ENCODE data around the gene PAX5.
A peak's percentile ranks its signal among the peaks of the same experiment; 100 is the strongest.

The PAX5 gene

DNA sequence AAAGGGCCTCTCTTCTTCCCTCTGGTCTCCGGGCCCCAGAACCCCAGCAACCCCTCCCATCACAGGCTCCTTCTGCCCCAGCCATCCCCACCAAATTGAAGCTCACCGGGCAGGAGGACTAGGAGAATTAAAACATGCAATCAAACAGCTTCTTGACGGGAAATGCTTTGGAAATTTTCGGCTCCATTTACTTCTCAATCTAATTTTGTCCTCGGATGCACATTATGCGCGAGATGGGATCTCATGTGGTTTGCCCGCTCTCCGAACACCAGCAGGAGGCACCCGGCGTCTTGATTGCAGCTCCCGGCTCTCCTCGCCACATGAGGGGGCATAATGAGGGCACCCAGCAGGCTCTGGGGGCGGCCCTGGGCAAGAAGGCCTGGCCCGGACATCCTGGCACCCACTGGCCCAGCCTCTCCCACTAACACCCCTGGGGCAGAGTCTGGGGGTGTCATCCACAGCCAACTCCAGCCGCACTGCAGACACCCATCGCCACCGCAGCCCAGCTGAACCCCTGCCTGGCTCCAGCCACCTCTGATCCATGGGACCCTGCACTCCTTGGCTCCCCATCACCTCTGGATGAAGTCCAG is 135.5 kb downstream of the PAX5 start:
- no peak for DNase-seq

DNA sequence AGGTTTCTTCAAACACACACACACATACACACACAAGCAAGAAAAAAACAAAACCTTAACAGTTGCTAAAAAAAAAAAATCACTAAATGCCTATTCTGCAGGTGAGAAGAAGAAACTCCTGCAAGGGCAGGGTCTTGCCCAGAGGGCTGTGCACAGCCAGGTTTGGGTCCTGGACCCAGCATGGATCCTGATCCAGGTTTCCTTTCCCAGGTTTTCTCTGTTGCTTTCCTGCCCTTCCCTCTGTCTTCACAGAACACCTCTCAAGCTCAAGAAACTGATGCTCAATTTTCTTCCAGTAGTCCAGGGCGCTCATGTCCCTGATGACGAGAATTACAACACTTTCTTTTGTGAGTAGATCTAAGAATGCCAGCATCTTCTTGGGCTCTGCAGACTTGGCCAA is 136.6 kb downstream of the PAX5 start:
- no peak for DNase-seq

DNA sequence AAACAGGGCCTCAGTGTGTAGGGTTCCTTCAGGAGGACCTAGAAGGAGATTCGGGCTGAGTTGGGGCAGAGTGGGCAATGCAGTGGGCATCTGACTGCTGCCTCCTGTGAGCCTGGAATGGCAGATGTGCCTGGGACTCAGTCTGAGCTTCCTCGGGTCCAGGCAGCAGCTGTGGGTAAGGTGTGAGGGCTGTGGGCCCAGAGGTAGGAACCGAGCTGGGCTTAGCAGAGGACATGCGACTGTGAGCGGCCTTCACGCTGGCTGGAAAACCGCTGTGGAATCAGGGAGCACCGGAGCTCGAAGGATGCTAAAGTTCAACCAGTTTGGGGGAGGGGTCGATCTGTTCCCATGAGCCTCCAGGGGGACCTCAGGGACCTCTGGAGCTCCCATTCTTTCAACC is 137.0 kb downstream of the PAX5 start:
- no peak for DNase-seq

DNA sequence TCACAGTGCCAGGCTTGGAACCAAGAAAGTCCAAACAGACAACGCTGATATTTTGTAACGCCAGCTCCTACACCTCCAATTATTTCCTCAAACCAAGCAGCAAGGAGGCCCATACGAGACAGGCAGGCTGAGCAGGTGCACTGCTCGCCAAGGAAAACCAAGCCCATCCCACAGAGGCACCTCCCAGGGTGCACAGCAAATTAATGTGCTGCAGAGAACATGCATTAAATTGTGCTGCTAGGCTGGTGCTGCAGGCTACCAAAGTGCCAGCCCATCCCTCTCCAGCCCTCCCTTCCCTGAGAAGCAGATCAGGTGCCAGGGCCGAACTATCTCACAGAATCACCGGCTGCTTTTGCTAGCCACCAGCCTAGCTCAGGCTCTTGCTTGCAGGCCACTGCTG is 137.8 kb downstream of the PAX5 start:
- DNase-seq, result no peak

DNA sequence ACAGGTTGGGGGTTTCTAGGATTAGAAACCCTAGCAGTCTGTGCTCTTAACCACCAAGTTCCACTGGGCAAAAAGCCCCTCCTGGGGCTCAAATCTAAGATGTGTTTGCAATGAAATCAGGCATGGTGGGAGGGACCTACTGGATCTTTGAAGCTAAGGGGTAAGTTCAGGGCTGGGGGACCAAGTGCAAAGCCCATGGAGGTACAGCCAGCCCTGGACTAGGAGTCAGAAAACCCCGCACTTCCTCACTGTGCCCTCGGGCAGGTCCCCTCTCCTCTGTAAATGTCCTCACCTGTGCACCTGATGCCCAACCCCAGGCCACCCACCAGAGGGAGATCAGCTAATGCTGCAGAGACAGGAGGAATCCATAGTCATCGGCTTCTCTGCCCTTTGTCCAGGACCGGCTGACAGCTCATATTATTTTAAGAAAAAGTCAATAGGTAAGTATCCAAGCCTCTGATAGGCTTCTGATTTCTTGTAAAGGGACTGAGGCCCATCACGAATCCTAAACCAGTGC is 138.3 kb downstream of the PAX5 start:
- no peak for DNase-seq

DNA sequence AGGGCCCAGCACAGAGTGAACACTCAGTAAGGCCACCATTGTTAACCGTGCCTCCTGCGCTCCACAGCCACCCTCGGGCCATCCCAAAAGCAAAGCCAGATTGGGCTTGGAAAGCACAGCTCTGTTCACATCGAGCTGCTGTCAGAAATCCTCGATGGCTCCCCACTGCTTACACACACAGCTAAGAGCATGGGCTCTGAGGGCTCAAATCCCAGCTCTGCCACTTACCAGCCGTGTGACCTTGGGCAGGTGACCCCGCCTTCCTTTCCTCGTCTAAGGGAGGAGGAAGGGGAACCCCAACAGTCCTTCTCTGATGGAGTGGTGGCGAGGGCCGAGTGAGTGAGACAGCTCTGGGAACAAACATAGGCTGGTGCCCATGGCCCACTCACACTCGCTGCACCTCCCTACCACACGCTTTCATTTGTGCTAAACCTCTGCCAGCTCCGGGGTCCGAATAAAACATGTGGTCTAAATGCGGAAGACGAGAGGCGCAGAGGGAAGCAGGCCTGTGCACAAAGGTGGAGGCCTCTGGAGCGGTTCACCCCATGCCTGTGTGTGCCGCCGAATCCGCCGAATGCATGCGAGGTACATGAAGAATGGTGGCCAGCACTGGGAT is 139.3 kb downstream of the PAX5 start:
- no peak for DNase-seq

DNA sequence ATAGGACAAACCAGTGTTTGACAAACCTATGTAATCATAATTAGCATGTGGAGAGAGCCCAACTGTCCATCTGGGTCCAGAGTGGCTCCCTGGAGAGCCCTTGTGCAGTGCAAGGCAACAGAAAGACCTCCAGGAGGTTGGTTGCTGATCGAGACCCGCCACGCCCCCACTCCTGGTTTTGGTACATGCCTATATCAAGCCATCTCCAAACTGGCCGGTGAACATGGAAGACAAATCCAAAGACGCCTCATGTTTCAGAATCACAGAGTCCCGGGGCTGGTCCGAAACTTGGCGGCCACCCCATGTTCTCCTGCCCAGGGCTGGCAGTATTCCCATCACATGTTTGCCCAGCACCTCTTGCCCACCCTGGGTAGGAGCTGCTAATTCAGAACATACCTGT is 140.2 kb downstream of the PAX5 start:
- DNase-seq, result no peak

DNA sequence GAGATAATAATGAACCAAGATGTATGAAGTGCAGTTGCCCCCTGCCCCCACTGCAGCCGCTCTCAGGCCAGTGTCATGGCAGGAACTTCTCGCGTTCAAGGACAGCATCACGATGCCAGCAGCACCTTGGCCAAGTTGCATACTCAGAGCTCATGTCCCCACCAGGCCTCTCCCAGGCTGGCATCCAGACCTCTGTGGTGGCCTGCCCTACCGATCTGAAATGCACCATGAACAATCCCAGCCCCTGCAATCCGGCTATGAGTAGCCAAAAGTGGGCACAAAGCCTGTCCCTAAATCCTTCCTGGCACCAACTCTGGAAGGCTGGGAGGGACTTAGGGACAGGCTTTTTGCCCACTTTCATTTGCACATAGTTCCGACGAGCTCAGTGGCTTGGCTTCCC is 140.9 kb downstream of the PAX5 start:
- DNase-seq, result no peak

DNA sequence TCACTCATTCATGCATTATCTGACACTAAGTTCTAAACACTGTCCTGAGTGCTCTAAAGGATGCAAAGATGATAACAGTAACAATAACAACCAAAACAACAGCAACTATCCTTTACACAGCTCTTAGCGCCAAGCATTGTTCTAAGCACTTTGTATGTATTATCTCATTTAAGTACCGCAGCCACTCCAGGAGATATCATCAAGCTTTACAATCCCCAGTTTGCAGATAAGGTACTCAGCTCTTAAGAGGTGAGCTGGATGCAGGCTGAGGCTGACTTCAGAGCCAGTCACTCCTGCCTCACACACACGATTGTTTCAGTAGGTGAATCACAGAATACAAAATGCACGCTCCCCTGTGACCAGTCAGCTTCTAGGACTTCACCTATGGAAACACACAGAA is 141.8 kb downstream of the PAX5 start:
- no peak for DNase-seq

DNA sequence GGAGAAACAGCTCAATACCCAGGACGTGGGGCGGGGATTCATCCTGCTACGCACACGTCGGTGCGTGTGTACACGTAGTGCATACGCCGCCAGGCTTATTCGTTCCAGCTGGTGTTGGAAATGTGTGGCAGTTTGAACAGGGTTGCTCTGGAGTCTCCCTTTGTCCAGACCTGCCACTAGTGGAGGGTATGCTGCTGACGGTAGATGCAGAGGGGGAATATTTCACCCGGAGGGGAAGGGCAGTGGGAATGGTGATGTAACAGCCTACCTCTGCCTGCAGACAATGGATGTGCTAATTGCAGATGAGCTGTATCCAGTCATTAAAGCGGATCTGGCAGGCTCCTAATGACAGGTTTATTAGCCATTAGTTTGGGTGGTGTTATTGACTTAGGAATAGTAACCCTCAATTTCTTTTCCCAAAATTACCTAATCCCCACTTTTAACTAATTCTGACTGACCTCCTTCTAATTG is 142.7 kb downstream of the PAX5 start:
- DNase-seq, result no peak

DNA sequence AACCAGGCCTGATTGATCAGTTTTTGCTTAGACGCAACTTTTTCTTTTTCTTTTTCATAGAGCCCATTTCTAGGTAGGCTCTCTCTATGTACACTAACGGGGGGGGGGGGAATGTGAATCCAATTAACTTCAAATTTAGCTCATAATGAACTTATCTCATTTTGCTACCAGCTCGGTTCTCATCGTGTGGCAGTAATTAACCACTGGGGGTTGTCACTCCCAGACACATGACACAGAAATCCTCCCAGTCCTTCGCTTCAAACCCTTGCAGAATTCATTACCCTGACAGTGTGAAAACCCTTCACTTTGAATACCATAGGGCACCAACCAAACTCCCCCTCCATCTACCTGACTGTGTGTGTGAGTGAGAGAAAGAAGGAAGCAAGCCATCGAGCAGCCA is 144.2 kb downstream of the PAX5 start:
- no peak for DNase-seq

DNA sequence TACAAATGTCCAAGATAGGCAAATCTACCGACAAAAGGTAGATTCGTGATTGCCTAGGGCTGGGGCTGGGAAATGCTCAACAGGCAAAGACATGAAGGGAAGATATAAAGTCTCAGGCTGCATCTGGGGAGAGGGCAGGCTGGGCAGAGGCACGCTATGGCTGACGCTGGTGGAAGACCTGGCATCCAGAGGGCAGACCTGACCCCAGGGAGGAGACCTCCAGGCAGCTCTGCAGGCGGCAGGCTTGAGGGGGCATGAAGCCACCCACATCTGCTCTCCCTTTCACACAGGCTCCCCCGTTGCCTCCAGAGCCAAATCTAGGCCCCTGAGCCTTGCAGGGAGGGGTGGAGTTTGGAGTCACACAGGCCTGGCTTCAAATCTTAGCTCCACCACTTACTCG is 145.5 kb downstream of the PAX5 start:
- no peak for DNase-seq

DNA sequence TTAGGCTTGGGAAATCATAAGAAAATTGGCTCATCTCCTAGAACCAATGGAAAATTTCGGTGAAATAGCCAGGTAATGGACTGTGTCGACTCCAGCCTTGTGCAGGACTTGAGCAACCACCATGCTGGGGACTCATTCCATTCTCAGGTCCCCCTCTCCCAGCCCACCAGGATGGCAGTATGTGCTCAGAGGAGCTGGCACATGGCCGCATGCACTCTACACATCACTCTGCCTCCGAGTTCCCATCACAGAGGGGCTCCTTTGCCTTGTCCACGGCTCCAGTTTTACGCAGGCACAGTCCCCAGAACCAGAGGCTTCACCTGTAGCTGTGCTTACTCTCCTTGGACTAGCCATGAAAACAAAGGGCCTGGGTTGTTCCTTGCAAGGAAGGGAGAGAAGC is 149.3 kb downstream of the PAX5 start:
- no peak for DNase-seq

DNA sequence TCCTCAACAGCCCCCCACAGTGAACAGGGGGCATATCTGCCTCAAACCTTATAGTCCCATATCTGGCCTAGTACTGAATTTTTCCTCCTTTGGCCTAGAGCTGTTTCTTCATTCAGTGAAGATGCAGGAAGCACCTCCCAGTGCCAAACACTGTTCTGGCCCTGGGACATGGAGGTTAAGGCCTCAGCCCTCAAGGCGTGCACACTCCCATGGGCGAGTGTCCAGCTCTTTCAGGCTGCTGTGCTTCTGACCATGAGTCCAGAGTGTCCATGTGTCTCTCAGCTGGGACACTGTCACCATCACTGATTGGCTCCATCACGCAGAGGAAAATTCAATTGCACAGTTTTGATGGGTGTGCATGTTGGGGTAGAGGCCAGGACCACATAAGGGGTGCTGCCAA is 151.5 kb downstream of the PAX5 start:
- DNase-seq, result no peak

DNA sequence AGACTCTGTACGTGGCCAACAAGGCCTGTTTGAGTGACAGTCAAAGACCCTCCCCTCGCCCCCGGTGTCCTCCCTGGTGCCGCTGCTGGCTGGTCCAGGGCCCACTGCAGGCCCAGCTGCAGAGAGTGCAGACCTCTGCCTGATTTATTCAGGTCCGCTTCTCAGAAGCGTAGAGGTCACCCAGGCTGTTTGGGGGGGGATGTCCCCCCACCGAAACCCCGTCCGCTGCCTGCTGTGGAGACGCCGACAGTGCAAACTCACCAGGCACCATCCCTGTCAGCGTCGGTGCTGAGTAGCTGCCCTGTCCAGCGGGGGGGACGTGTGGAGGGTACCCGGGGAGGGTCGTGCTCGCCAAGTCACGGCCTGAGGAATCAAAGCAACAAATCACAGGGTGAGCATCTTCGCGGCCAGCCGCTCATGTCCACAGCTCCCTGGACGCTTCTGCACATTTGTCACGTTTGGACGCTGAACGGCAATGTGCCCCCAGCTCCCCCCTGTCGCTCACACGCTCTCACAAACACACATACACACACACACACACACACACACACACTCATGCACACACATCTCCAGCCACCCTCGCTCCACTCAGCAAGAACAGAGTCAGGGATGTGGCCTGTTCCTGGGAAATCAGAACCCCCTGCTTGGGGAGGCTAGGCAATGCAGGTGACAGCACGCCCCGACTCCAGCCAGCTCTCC is 152.2 kb downstream of the PAX5 start:
- no peak for DNase-seq

DNA sequence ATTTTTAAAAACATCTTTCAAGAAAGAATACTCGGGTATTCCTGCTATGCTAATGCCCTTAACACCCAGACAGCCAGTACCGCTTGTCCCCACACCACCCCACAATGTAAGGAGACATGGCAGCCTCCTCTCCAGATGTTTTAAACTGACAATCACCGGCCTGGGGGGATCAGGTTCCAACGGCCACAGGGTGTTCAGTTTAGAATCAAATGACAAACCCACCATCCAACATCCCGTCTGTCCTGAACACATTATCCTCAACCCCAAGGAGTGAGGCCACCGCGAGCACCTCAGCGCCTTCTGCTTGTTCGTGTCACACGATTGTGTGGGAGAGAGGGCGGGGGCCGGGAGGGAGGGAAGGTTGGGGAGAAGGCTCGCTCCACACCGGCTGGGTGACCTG is 152.8 kb downstream of the PAX5 start:
- no peak for DNase-seq

DNA sequence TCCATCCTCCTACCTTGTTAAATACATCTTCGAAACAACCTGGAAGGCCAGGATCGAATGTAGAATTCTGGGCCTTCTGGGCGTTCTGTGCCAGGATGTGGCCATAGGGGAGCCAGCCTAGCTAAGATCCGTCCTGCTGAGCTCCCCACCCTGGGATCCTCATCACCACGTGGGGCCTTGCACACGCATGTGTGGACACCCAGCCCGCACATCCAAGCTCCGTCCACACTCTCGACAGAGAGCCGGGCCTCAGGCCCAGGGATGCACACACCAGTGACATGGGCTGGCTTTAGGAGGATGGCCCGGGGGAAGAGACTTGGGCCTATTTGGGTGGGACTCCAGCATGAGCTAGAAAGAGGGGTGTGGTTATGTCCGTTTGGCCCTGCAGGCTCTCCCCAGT is 154.0 kb downstream of the PAX5 start:
- no peak for DNase-seq

DNA sequence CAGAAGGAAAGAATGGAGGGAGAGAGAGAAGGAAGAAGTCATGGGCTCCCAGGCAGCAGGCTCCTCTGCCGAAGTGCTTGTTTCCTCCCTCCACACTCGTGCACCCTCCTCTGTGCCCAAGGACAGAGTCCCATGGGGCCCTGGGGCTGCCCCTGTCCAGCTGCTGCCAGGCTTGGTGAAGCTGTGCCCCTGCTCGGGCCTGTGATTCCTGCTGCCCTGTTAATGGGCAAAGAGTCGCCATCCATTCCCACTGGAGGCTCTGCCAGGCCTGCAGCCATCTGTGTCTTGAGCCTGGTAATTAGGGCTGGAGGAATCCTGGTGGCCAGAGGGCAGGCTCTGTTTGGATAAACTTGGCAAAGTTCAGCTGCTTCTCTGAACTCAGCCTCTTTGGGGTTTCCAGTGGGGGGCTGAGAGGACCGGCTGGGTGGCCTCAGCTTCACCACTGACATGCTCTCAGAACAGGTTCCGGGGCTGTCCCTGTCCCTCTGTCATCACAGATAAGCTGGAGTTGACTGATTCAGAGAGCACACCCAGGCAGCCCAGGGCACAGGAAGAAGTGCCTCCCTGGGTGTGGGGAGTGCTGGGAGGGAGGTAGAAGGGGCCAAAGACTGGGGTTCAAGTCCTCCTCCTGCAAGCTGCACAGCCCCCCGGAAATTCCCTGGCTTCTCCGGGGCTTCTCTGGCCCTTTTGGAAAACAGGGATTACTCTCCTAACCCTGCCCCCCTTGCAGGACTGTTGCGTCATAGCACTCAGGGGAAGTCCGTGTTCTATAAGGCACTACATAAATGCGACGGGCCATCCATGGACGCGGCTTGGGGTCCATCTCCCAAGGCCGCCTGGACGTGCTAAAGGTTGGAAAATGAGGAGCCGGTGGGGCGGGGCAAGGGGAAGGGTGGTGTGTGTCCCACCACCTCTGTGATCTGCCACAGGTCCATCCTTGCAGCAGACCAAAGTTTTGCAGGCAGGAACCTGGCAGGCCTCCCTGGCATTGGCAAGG is 154.8 kb downstream of the PAX5 start:
- no peak for DNase-seq

DNA sequence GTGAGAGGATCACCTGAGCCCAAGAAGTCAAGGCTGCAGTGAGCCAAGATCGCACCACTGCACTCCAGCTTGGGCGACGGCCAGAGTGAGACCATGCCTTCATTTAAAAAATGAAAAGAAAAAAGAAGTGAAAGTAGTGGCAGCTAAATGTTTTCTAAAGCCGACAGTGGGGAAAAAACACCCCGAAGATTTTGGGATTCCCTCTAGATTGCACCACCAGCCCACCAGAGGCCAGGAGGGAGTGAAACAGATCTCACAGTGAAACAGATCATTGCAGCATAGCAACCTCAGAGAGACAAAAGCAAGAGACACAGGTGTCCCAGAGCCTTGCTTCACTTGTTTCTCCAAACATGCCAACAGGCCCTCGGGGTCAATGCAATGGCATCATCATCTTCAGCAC is 156.8 kb downstream of the PAX5 start:
- DNase-seq, result no peak

DNA sequence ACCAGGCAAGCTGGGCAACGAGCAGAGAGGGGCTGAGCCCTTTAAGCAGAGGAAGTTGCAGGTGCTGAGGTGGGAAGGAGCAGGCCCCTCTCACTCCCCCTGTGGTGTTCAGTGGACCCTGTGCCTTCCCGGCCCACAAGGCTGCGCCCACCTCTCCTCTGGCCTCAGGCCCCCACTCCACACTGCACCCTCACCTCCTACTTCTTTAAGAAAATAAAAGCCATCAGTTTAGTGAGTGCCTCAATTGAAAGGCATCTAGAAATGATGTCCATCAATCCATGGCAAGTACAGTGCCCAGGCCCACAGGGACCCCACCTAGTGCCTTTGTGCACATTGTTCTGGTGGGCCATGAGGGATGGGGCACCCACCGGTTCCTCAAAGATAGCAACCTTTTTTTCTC is 158.0 kb downstream of the PAX5 start:
- DNase-seq, result no peak

DNA sequence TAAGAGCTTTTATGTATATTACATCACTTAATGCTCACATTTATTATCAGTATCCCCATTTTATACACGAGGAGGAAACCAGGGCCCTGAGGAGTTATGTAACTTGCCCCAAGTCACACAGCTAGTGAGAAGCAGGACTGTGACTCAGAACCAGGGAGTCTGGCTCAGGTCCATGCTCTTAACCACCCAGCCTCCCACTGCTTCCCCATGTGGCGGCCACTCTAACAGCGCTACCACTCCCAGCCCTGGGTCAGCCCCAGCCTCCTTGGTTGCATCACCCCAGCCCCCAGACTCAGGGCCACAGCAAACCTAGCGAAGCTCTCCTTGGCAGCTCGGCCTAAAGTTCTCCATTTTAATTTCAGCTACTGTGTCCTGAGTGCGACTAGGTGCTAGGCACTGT is 159.1 kb downstream of the PAX5 start:
- no peak for DNase-seq

DNA sequence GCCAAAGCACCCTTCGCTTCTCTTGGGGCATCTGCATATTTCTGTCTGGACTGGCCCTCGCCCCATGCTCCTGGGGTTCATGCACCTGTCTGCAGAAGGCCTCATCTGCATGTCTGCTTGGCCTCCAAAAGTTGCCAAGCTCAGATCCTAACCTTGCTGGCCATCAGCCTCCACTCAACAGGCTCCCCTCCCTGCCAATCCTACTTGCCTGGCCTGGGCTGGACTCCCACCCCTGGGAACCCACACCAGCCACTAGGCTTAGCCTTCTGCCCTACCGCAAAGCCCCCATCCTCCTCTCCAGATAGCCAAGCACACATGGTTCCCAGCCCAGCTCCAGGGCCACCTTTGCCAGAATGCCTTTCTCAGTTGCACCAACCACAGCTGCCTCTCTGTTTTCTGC is 159.8 kb downstream of the PAX5 start:
- DNase-seq, result no peak

DNA sequence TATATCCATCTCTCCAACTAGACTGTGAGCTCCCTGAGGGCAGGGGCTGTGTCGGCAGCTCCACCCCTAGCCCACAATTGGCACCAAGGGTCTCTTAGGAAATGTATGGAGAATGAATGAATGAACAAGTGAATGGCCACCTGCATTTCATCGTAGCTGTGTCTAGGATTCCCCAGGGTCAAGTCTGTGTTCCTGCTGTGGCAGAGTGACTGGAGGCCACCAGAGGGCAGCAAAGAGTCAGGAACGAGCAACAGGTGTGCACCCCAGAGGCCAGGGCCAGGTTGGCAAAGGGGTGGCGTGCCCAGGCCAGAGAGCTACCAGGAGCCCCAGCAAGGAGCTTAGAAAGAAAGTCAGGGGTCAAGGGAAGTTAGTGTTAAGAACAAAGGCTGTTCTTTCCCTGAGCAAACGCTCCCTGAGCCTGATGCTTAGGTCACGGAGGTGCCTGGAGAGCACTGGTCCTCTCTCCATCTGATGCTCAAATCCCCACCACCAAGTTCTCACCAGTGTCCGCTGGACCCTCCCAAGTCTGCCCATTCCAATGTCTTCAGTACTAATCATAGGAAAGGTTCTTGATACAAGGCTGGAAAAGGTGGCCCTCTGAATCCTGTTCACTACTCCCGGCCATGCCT is 160.7 kb downstream of the PAX5 start:
- peak; percentile 62 to 76 for DNase-seq

All from stimulated activated CD4-positive, alpha-beta T cell treated with anti-CD3 and anti-CD28 coated beads, Interleukin-4, amount 100 ng/mL, for 4 hours (primary cell).